ENCODE results near the gene NANOS2. TPM values are rescaled to one million over a fixed set of nuclear protein-coding genes. Genes with fewer than 3 reads are reported as not detected.

Gene NANOS2
- total and polyA plus RNA-seq, 2 of the 13 experiments (the other 11 are each of a cell fraction or from before 2014, with no cell fraction given): not detected

- TF ChIP-seq ZFP37 (CRISPR knock-in tag; IDR thresholded peaks at IDR 0.05; ENCODE audit: borderline replicate concordance) (no peak), MAX (IDR thresholded peaks at IDR 0.05) (peak; percentile 65; the same call in 1 of the 2 replicates), ATAD3A (CRISPR knock-in tag; IDR thresholded peaks at IDR 0.05) (no peak), TBL1XR1 (IDR thresholded peaks at IDR 0.05; ENCODE audit: borderline replicate concordance, low read length, partially characterized antibody) (no peak), ZNF563 (CRISPR knock-in tag; IDR thresholded peaks at IDR 0.05) (no peak; the same call in 1 of the 2 replicates), CSRNP1 (CRISPR knock-in tag; IDR thresholded peaks at IDR 0.05) (no peak), HES4 (CRISPR knock-in tag; IDR thresholded peaks at IDR 0.05; ENCODE audit: borderline replicate concordance) (0 out of 2 replicates have a peak, but pooled peaks have one; percentile 34), TIGD3 (CRISPR knock-in tag; IDR thresholded peaks at IDR 0.05; ENCODE audit: borderline replicate concordance) (no peak), ZFP1 (CRISPR knock-in tag; IDR thresholded peaks at IDR 0.05) (no peak), ZBTB33 (CRISPR knock-in tag; IDR thresholded peaks at IDR 0.05) (peak; percentile 79), GLI4 (CRISPR knock-in tag; IDR thresholded peaks at IDR 0.05; ENCODE audit: borderline replicate concordance) (no peak), ZNF616 (CRISPR knock-in tag; IDR thresholded peaks at IDR 0.05; ENCODE audit: low read depth) (no peak), ZNF784 (CRISPR knock-in tag; IDR thresholded peaks at IDR 0.05; ENCODE audit: borderline replicate concordance) (no peak), GPBP1L1 (CRISPR knock-in tag; IDR thresholded peaks at IDR 0.05) (no peak), ZSCAN9 (CRISPR knock-in tag; IDR thresholded peaks at IDR 0.05; ENCODE audit: borderline replicate concordance) (no peak), EZH2 (conservative IDR thresholded peaks at IDR 0.05; ENCODE audit: low read depth, low read length) (no peak), PTBP1 (IDR thresholded peaks at IDR 0.05; ENCODE audit: low read depth, low read length, poor library complexity, severe bottlenecking) (no peak), MAFF (IDR thresholded peaks at IDR 0.05; ENCODE audit: low read depth, low read length) (no peak), RARA (CRISPR knock-in tag; IDR thresholded peaks at IDR 0.05) (no peak), ZBTB38 (CRISPR knock-in tag; IDR thresholded peaks at IDR 0.05) (peak; percentile 92), ATRX (CRISPR knock-in tag; IDR thresholded peaks at IDR 0.05; ENCODE audit: borderline replicate concordance) (no peak), ZNF605 (CRISPR knock-in tag; IDR thresholded peaks at IDR 0.05) (no peak), ZMYM3 (CRISPR knock-in tag; IDR thresholded peaks at IDR 0.05) (0 out of 2 replicates have a peak, but pooled peaks have one; percentile 9)
Measured at GRCh38 chr19:45901432-45901911, 13.1 kb downstream of the NANOS2 start (continued).

Measured in HepG2 (cell line).